K562 (cell line): Measurements from ENCODE around the gene EXOC6. TPM values are rescaled to one million over a fixed set of nuclear protein-coding genes. Genes with fewer than 3 reads are reported as not detected.

Source experiments
- CEBPZ ChIP-seq: fragments of 150-350 bp; IDR thresholded peaks from 2 replicates; pipeline ENCODE4 v1.6.1; 2014; ENCODE audit warnings: low read depth, mild to moderate bottlenecking, low read length, borderline replicate concordance
- COPS2 ChIP-seq: fragments of 450-650 bp; conservative IDR thresholded peaks from 2 replicates; pipeline ENCODE4 v1.6.1; 2016; ENCODE audit warnings: mild to moderate bottlenecking, moderate library complexity
- DPF2 ChIP-seq: fragments of 450-650 bp; IDR thresholded peaks from 2 replicates; pipeline ENCODE4 v1.6.1; 2016
- FOSL1 ChIP-seq: fragments of 200-800 bp; sonication (Bioruptor generic); conservative IDR thresholded peaks from 2 replicates; pipeline ENCODE4 v1.6.1; 2016; ENCODE audit warnings: missing genetic modification characterization, missing compliant biosample characterization
- JUND ChIP-seq, 2 experiments: IDR thresholded peaks; 2 replicates in 1 of 2; 3 replicates in 1 of 2; pipeline ENCODE4 v1.6.1; 2011; ENCODE audit warnings: borderline replicate concordance in 2 of 2, low read depth in 2 of 2, low read length in 2 of 2, improper control_type of control experiment in 1 of 2, missing biosample characterization in 1 of 2, missing genetic modification characterization in 1 of 2, missing genetic modification reagents in 1 of 2
- KDM1A ChIP-seq, 2 experiments: fragments of 450-650 bp; IDR thresholded peaks; 2 replicates each; pipeline ENCODE4 v1.6.1; 2016; ENCODE audit warnings: mild to moderate bottlenecking in 2 of 2
- MNT ChIP-seq, 2 experiments: fragments of 450-650 bp; conservative IDR thresholded peaks; 2 replicates each; pipeline ENCODE4 v1.6.1; 2017; ENCODE audit warnings: mild to moderate bottlenecking in 2 of 2, moderate library complexity in 2 of 2
- MTA1 ChIP-seq: fragments of 450-650 bp; IDR thresholded peaks from 2 replicates; pipeline ENCODE4 v1.6.1; 2017; ENCODE audit warnings: borderline replicate concordance
- NR2C2 ChIP-seq, 2 experiments: fragments of 200-800 bp in 1 of 2; sonication (Bioruptor generic) in 1 of 2; sonication (generic) in 1 of 2; formaldehyde crosslinking in 1 of 2; IDR thresholded peaks; 2 replicates each; pipeline versions ENCODE4 v1.6.1 to v1.8.0; 2016 to 2022; ENCODE audit warnings: mild to moderate bottlenecking in 1 of 2, missing compliant biosample characterization in 1 of 2, missing genetic modification characterization in 1 of 2, missing genetic modification reagents in 1 of 2
- RNF2 ChIP-seq: sonication (generic); IDR thresholded peaks from 2 replicates; pipeline ENCODE4 v1.6.1; 2016
- SMARCA4 ChIP-seq: fragments of 450-650 bp; IDR thresholded peaks from 2 replicates; pipeline ENCODE4 v1.6.1; 2016
- SOX6 ChIP-seq: fragments of 450-650 bp; IDR thresholded peaks from 2 replicates; pipeline ENCODE4 v1.6.1; 2014; ENCODE audit warnings: mild to moderate bottlenecking
- STAT5A ChIP-seq: IDR thresholded peaks from 2 replicates; pipeline ENCODE4 v1.6.1; 2012; ENCODE audit warnings: low read length, inconsistent platforms, borderline replicate concordance
- ZBTB12 ChIP-seq: fragments of 250-450 bp; sonication (Bioruptor Pico); IDR thresholded peaks from 2 replicates; pipeline ENCODE4 v1.4.0; 2020
- ZNF311 ChIP-seq: fragments of 250-450 bp; sonication (Bioruptor Pico); IDR thresholded peaks from 2 replicates; pipeline ENCODE4 v1.4.0; 2020; ENCODE audit warnings: mild to moderate bottlenecking, moderate library complexity
- ZNF57 ChIP-seq: fragments of 450-650 bp; formaldehyde crosslinking; IDR thresholded peaks from 2 replicates; pipeline ENCODE4 v1.4.0; 2020; ENCODE audit warnings: mild to moderate bottlenecking, moderate library complexity
- ZNF75A ChIP-seq: fragments of 450-650 bp; formaldehyde crosslinking; IDR thresholded peaks from 2 replicates; pipeline ENCODE4 v1.4.0; 2020; ENCODE audit warnings: mild to moderate bottlenecking
- polyA plus RNA-seq, 8 experiments: library from polyadenylated mRNA; depleted of rRNA in 4 of 8; stranded (reverse) in 5 of 8; unstranded in 3 of 8; fragments of >200 nt; fragmentation: Nextera tagmentation in 2 of 8; fragmentation: Illumina TruSeq in 1 of 8; extraction: Ambion mirVana in 2 of 8; extraction: Trizol in 1 of 8; gene quantifications; 2 replicates each; pipeline versions ENCODE4 v1.2.1 to v1.2.3, GENCODE V29; 2011 to 2014; ENCODE audit warnings: inconsistent platforms in 1 of 8, missing spikeins in 1 of 8
- total RNA-seq, 7 experiments: library from RNA; depleted of rRNA in 6 of 7; stranded (reverse); fragments of >200 nt in 6 of 7; fragmentation: Illumina TruSeq in 2 of 7; extraction: Trizol in 2 of 7; gene quantifications; 2 replicates each; pipeline versions ENCODE4 v1.2.1 to v1.2.3, GENCODE V29; 2011 to 2021; ENCODE audit warnings: low replicate concordance in 1 of 7
- TF ChIP-seq, protein P1 (sequence below): fragments of 450-650 bp; IDR thresholded peaks from 2 replicates; pipeline ENCODE4 v1.6.1; 2016; ENCODE audit warnings: low read depth, mild to moderate bottlenecking, moderate library complexity
- TF ChIP-seq, protein P2 (sequence below): fragments of 450-650 bp; formaldehyde crosslinking; conservative IDR thresholded peaks from 2 replicates; pipeline ENCODE4 v1.4.0; 2022; ENCODE audit warnings: mild to moderate bottlenecking, missing genetic modification characterization

The EXOC6 gene
- total and polyA plus RNA-seq, 9 of the 15 experiments (the other 6 are each of a cell fraction or from before 2014, with no cell fraction given): 13.9 to 42.8 (median 24.9) TPM

DNA sequence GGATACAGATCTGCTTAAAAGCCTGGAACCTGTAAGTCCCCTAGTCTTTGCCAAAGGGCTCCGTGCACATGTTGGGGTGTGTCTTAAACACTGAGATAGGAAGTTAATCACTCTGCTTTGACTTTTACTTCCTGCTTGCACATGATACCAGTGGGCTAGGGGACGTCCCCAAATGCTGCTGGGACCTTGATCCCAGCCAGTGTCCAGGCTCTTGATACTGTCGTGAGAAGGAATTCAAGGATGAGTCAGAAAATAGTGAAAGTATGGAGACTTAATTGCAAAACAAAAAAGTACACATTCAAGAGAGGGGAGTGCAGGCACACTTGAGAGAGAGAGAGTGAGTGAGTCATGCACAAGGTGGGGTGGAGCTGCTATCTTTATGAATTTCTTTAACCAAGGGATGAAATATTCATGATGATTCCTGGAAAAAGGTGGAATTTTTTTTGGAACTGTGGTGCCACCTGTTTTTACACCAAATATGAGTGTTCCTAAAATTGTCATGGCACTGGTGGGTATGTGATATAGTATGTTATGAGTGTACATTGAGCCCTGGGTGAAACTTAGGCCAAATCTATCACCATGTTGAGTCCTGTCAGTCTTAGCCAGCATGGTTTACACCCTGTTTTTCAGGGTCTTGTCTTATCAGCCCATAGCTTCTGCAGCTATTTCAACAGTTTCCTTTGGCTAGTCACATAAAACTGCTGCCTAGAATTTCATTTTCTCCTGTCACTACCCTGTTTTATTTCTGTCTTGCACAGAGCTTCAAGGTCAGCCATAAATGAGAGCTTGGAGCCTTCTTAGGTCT lies 123.9 kb downstream of the EXOC6 start (continued):
- TF ChIP-seq CEBPZ (no peak), FOSL1 (tag) (peak; percentile 97), RNF2 (peak; percentile 31; the same call in 1 of the 2 replicates), SOX6 (peak; percentile 26; the same call in 1 of the 2 replicates), KDM1A (IDR thresholded peaks at IDR 0.05) (peak; percentile 62 to 68; a peak in 3 of 4 replicates), NR2C2 (CRISPR knock-in tag; IDR thresholded peaks at IDR 0.05) (no peak), NR2C2 (tag; IDR thresholded peaks at IDR 0.05) (peak; percentile 40; the same call in 1 of the 2 replicates), ZNF75A (CRISPR knock-in tag) (no peak), STAT5A (peak; percentile 64), DPF2 (peak; percentile 96), MNT (conservative IDR thresholded peaks at IDR 0.05) (peak; percentile 80 to 85), ZBTB12 (CRISPR knock-in tag) (no peak), ZNF57 (CRISPR knock-in tag) (no peak), SMARCA4 (peak; percentile 89), ZNF311 (CRISPR knock-in tag) (no peak), MTA1 (0 out of 2 replicates have a peak, but pooled peaks have one; percentile 28), COPS2 (no peak), JUND (IDR thresholded peaks at IDR 0.05; ENCODE audit: borderline replicate concordance, low read depth, low read length) (peak; percentile 96), JUND (tag; IDR thresholded peaks at IDR 0.05; ENCODE audit: borderline replicate concordance, low read depth, low read length) (peak; percentile 97)
- TF ChIP-seq, protein P1, sequence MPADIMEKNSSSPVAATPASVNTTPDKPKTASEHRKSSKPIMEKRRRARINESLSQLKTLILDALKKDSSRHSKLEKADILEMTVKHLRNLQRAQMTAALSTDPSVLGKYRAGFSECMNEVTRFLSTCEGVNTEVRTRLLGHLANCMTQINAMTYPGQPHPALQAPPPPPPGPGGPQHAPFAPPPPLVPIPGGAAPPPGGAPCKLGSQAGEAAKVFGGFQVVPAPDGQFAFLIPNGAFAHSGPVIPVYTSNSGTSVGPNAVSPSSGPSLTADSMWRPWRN: 0 out of 2 replicates have a peak, but pooled peaks have one; percentile 21
- TF ChIP-seq, protein P2, sequence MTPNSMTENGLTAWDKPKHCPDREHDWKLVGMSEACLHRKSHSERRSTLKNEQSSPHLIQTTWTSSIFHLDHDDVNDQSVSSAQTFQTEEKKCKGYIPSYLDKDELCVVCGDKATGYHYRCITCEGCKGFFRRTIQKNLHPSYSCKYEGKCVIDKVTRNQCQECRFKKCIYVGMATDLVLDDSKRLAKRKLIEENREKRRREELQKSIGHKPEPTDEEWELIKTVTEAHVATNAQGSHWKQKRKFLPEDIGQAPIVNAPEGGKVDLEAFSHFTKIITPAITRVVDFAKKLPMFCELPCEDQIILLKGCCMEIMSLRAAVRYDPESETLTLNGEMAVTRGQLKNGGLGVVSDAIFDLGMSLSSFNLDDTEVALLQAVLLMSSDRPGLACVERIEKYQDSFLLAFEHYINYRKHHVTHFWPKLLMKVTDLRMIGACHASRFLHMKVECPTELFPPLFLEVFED (CRISPR knock-in tag): no peak
